ENCODE measurements around the gene BDKRB1.

Gene BDKRB1

DNA sequence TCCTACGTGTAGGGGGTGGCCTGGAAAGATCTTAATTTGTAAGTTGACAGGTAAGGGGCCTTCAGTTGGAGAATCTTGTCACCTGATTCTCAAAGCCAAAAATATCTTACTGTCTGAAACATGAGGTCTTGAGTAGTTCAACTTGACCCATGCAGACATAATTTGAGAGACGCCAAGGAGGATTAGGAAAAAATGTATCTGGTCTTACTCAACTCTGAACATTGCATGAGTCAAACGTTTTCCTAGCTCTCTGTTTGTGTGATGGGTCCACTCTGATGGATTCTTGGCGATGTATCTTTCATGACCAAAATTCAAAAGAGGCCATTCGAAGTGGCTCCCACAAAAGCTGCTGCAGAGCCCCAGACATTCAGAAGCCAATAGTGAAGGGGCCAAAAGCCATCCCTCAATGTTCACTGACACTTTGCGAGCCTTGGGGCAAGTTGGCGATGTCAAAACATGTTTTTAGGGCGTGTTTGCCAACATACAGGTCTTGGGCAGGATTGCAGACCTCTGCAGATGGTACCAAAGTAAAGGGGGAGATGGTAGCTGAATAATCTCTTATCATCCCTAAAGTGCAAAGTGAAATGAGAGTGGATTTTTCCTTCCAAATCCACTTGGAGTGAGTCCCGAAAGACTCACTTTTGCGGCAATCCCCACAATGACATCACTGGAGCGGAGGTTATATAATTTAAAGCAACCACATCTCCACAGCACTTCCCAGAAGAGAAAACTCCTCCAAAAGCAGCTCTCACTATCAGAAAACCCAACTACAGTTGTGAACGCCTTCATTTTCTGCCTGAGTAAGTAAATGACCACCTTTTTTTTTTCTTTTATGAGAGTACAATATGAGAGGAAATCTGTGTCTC lies at the start of gene BDKRB1:
Gene BDKRB1, plus strand, starts transcription at position 710 of the 866 bp plus-strand sequence. CDS start 7,473 bp downstream, outside the sequence.
- no peak for DNase-seq

DNA sequence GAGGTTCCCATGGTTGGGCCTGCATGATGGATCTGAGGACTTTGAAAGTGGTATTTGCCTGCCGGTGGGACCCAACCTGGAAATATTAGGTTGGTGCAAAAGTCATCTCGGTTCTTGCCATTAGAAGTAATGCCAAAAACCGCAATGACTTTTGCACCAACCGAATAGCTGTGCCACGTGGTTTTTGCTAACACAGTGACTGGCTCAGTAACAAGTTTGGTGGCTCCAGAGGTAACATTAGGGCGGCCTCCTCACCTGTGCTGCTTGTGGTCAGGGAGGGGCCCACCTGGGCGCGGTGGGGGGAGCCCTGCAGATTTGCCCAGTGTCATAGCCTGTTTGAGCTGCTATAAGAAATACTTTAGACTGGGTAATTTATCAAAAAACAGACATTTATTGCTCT lies 49.5 kb upstream of the BDKRB1 start:
- no peak for DNase-seq

DNA sequence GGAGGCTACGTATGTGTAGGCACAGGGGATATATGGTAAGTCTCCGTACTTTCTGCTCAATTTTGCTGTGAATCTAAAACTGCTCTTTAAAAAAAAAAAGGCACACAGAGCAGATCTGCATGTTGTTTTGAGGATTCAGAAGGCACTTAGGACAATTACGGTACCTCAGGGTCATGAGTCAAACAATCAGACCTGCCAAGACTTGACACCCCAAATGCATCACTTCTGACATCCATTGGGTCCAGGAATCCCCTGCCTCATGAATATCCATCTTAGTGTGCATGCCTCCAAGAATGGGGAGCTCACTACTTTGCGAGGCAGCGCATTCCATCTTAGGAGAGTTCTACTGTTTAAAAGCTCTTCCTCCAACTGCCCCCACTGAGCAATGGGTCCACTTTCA lies 48.3 kb upstream of the BDKRB1 start:
- no peak for DNase-seq

DNA sequence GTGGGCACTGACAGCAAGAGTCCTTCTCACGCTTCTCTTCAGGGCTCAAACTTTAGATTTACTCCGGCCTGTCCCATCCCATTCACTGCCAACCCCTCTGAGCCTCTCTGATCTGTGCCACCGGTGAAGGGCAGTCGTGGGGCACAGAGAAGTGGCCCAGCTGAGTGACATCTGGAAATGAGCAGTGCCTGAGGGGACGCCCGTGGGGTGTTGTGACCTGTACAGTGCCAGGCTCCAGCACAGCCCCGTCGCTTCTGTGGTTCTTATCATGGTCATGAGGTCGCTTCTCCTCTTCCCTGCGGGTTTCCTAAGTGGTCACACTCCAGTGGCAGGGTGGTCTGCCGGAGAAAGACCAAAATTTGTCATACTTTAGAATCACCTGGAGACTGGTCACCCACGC lies 47.3 kb upstream of the BDKRB1 start:
- DNase-seq, result no peak

DNA sequence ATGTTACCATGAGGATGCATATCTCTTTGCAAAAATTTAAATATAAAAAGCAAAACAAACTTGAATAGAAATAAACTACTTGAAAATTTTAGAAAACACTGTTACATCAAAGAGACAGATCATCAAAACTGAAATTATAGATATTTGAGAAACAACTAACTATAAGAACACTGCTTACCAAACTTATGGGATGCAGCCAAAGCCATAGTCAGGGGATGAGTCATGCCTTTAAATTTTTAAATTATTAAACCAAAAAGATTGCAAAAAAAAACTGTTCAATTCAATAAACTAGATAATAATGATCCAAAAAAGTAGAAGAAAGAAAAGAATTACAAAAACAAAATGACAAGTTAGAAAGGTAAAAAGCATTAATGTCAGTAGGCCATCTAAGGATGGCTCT lies 43.9 kb upstream of the BDKRB1 start:
- no peak for DNase-seq

DNA sequence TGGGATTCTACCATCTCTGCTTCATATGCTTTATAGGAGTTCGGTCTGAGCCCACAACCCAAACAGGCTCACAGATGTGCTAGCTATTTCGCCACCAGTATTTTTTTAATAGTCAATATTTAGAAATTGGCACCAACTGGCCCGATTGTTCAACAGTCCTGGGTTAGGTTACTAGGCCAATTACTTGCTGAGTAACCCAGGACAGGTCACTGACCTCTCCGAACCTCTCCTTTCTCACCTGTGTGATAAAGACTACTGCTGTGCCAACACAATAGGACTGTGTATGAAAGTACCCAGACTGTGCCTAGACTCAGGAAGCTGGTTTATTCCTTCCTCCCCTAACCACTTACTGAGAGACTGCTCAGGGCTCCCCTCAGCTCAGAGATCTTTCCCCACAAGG lies 43.1 kb upstream of the BDKRB1 start:
- DNase-seq, result no peak

DNA sequence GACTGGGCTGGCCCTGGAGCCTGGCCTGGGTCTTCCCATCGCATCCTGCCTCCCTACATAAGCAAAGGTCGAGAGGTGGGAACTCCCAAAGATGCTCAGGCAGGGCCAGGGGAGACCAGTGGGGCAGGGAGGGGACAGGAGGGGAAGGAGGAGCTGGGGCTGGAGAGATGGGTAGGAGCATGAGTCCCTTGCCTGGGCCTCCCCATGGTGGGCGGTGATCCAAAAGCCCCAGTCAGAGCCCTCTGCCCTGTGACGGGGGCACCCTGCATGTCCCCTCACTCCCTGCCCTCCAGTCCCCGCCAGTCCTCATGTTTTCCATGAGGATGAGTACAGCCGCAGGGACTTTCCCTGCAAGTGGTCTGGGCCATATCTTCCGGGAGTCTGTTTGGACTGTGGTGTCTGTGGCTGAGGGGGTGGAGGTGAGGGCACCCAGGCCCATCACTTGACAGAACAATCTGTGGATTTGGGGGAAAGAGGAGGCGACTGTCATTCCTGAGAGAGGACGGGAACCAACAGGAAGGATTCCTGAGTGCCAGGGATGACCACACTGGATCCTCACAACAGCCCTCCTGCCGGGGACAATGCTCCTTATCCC lies 42.0 kb upstream of the BDKRB1 start:
- no peak for DNase-seq

DNA sequence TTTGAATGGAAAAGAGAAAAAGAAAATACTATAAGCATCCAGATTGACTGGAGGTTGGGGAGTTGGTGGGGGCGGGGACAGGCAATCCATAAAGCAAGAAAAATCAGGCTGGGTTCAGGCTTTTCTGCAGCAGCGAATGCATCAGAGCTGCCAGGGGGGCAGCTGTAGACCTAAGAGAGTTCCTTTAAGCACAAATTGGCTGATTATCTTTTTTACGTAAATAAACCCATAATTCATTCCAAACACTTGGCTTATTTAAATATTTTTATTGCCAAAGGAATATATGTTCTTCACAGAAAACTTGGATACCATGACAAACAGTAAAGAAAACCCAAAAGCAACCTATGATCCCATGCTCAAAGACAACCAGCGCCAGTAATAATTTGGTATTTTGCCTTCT lies 41.2 kb upstream of the BDKRB1 start:
- no peak for DNase-seq

DNA sequence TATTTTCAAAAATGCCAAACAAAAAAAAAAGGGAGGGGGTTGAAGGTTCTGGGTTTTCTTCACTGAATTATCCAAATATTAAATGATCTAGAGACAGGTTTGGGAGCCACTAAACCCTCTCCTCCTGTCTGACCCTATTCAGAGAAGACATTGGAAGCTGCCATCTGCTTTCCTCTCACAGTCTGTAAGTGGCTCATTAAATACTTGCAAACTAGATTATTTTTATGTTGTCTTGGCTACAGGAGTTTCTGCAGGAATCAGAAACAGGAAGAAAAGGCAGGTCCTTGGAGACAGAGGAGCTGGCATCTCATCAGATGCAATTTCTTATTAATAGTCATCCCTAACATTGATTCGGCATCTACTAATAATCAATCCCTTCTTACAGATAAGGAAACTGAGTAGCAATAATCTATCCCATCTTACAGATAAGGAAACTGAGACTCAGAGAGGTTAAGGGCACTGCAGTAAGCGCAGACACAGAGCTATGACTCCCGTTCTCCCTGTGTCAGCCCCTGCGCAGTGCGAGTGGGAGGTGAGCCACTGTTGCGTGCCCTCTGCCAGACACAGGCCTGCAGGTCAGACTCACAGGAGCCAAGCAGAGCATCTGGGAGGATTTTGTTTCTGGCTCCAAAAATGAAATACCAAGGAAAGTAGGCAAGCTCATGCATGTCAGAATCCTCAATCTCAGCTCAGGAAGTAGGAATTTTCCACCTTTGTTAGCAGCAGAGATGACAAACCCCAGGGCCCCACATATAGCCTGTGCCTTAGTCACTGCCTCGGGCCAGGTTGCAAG lies 40.4 kb upstream of the BDKRB1 start:
- DNase-seq, result no peak

DNA sequence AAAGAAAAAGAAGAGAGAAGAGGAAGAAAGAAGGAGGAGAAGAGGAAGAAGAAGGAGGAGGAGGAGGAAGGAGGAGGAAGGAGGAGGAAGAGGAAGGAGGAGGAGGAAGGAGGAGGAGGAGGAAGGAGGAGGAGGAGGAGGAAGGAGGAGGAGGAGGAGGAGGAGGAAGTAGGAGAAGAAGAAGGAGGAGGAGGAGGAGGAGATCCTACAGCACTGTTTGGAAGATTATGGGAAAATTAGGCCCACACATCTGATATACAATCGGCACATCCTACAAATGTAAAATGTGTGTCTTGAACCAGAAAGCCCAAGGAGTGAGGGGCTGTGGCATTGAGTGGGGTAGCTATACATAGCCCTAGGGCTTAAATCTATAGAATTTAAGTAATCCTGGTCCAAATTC lies 39.4 kb upstream of the BDKRB1 start:
- no peak for DNase-seq

DNA sequence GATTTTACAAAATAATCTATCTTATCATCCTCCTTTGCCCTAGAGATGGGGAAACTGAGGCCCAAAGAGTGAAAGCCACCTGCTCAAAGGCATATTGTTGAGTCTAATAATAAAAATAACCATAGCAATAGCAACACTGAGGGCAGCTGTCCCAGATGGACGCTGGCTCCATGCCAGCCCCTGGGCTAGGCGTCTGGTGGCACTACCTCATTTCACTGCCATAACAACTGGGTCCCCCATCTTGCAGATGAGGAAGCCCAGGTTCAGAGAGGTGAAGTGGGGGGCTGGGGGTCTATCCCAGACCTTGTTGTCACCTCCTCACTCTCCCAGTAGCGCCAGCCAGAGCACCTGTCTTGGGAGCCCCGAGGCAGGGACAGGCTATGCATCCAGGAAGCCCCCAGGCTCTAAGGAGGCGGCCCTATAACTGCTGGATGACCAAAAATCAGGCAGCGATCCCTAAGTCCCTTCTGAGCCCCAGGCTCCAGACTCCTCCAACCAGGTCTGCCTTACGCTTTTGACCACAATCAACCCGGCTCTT lies 38.6 kb upstream of the BDKRB1 start:
- no peak for DNase-seq

DNA sequence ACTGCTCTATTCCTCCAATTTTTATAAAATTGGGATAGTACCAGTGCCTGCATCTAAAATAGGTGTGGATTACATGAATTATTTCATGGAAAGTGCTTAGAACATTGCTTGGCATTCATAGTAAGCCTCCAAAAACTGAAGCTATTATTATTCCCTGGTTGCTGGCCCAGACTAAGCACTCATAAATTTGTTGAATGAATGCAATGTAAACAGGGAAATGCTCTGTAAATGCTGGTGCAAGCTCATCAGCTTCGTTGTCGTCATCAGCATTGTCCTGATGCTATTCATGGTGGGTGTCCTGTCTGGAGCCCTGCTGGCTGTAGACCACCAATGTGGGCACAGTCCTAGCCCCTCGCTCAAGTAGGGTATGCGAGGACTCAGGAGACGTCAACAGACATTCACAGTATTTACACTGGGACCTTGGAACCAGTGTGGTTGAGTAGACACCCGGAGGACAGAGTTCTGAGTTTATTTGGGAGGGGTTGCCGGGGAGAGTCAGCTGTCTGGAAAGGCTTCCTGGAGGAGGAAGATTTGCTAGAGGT lies 34.8 kb upstream of the BDKRB1 start:
- DNase-seq, result no peak

DNA sequence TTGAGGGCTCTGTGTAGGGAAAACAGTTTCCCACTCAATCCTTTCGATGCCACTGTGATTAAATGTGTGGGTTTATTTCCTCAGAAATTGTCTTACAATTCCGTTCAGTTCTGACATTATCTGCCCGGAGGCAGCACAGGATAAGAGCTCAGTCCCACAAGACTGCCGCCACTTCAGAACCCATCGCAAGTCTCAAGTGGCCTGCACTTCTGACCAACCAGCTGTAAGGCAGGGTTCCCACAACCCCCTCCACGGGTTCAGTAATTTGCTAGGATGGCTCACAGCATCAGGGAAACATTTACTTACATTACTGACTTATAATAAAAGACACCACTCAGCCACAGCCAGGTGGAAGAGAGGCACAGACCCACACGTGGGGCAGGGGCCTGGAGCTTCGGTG lies 34.2 kb upstream of the BDKRB1 start:
- DNase-seq, result no peak

DNA sequence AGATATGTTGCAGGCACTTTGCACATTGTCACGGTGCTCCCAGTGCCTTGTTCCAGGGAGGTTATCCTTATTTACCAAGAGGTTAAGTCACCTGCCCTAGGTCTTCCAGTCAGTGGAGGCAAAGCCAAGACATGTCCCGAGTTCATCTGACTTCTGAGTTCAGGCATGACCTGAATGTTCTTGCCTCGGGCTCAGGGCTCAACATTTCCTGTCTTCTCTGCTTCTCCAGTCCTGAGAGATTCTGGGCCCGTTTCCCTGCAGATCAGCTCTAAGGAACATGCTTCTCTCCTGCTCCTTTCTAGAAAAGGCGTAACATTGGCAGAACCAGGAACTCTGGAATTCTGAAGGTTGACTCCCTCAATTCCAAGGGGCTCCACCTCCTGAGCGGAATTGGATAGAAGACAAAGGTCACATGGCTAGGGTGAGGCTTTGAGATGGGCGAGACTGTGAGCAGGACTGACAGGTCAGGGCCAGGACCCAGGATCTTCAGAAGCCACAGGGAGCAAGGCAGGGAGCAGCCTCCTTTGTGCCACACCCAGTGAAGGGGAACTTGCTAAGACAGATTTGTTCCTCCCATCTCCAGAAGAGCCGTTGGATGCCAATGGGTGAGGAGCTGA lies 31.4 kb upstream of the BDKRB1 start:
- no peak for DNase-seq

DNA sequence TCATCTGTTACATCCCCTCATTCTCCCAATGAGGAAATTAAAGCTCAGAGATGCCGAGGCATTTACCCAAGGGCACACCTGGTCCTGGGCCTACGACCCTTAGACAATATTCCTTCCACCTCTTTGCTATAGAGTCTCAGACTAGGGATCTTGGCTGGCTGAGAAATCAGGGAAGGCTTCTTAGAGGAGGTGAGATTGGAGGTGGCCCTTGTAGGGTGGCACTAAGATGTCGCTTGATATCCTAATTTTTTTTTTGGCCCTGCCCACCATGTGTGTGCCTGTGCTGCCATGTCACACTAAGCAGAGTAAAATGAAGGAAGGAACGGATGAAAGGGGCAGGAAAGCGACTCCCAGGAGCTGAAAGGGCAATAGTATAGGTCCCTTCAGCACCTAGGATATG lies 30.8 kb upstream of the BDKRB1 start:
- no peak for DNase-seq

DNA sequence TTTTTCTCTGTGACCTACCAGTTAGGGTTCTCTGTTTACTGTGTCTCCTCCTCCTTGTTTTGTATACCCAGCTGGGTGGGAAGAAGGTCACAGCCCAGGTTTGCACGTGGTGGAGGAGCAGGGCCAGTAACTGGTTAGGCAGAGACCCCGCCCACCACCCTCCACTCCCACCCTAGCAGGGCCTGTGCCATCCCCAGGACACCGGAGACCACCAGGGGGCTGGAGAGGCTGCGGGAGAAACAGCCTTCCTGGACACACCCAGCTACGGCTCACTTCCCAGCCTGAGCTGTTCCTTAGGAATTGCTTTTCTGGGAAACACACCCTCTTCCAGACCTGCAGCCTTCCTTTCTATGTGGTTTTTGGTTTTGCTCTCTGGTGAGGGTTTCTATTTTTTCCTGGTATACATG lies 30.3 kb upstream of the BDKRB1 start:
- DNase-seq, result no peak

DNA sequence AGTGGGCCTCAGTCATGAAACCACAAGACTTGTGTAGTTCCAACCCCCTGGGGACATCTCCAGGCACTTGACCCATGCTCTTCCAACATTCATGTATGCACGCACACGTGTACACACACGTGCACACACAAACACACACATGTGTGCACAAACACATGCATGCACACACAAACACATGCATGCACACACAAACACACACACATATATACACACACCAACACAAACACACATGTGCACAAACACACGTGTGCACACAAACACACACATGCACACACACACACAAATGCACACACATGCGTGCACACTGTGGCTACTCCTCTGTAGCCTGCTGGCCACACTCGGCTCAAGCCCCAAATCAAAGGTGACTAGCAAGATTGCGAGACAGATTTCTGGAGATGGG lies 28.6 kb upstream of the BDKRB1 start:
- no peak for DNase-seq

DNA sequence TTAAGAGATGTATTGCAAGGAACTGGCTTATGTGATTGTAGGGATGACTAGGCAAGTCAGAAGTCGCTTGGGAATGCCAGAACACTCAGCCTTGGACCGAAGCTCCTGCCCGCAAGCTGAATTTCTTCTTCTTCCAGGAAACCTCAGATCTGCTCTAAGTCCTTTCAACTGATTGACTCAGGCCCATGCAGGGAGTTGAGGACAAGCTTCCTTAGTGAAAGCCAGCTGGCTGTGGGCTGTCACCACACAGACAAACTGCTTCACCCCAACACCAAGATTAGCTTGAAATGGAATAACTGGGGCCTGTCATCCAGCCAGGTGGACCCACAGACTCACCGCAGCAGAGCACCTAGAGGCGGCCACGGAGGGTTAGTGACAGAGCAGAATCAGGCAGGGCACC lies 26.7 kb upstream of the BDKRB1 start:
- no peak for DNase-seq

DNA sequence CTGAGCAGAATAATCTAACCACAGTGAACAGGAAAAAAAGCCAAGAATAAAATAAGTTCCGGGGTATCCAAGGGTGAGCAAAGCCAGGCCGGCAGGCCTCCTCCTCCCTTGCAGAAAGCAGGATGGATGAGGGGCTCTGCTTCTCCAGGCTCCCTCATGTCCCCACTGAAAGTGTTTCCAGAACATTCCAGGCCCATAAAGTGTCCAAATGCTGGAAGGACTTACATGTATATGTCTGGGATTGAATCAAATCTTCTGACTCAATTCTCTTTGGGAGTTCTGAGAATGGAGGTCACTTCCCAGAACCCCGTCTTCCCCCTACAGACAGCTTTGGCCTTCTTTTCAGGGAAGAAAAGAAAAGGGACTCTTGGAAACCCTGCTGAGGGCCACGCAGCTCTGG lies 25.0 kb upstream of the BDKRB1 start:
- no peak for DNase-seq

DNA sequence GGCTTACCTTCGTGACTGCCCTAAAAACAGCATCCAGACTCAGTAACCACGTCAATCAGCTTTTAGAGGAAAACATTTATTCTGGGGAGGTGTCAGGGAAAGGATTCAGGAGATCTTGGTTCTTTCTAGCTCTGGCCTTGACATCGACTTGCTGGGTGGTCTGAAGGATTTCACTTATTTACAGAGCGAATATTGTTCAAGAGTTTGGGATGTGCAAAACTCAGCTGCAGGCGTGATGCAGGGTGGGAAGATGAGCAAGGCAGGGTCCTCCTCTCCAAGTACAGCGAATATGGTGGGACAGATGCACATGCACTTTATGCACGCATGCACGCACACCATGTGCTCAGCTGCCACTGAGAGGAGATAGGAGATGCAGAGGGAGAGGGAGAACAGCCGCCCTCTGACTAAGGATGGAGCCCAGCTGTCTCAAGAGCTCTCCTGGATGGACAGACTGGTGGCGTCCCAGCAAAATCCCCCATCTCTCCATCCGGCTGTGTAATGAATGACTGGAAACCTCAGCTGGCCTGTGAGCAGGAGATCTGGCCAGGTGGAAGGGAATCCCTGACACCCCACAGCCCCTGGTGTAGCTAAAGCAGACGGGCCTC lies 24.4 kb upstream of the BDKRB1 start:
- DNase-seq, result no peak

DNA sequence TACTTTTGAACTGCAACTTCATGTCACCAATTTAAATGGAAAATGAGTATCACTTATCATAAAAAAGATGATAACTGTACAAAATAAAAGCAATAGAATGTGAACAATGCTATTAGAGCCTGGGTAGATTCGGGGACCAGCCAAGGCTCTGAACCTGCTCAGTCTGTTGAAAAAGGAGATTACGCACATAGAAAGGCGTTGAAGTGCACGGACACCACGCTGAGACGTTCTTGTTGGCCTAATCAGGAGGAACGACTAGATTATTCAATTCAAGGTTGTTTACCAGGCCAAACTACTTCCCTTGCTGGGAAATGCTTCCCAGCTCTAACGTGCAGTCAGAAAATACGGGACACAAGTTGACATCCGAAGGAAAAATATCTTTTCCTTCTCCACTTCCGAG lies 23.5 kb upstream of the BDKRB1 start:
- no peak for DNase-seq
